Peyer's patch (tissue), 4 donors: Measurements from ENCODE around the gene NOS3. TPM values are rescaled to one million over a fixed set of nuclear protein-coding genes. Genes with fewer than 3 reads are reported as not detected.

ENCODE experiments used
- DNase-seq, 3 donors: peaks; one replicate each; pipeline ENCODE4 v3.0.0-alpha.2; 2017 to 2019
- H3K27ac ChIP-seq, 4 donors: fragments of 200-600 bp; sonication (generic); one replicate each; pipeline ENCODE4 v1.5.1; 2016 to 2019
- H3K27me3 ChIP-seq, 2 donors: fragments of 200-600 bp; sonication (generic); one replicate each; pipeline ENCODE4 v1.5.1; 2019
- H3K36me3 ChIP-seq, 3 donors: fragments of 200-600 bp; sonication (generic); one replicate each; pipeline ENCODE4 v1.5.1; 2016 to 2019
- H3K4me1 ChIP-seq, 4 donors: fragments of 200-600 bp; sonication (generic); one replicate each; pipeline ENCODE4 v1.5.1; 2016 to 2019
- H3K4me3 ChIP-seq, 4 donors: fragments of 200-600 bp; sonication (generic); 1 replicate in 3 of 4; 2 replicates in 1 of 4; pipeline ENCODE4 v1.5.1; 2016 to 2019; ENCODE audit warnings: mild to moderate bottlenecking in 1 of 4
- H3K9me3 ChIP-seq, 4 donors: fragments of 200-600 bp; sonication (generic); one replicate each; pipeline ENCODE4 v1.5.1; 2016 to 2019; ENCODE audit warnings: mild to moderate bottlenecking in 1 of 4
- CTCF ChIP-seq, 6 experiments: fragments of 450-650 bp in 4 of 6; fragments of 200-600 bp in 2 of 6; sonication (generic) in 1 of 6; IDR thresholded peaks; one replicate each; pipeline ENCODE4 v1.5.1; 2017 to 2019; ENCODE audit warnings: antibody characterized with exemption in 6 of 6, mild to moderate bottlenecking in 3 of 6, moderate library complexity in 1 of 6
- POLR2A ChIP-seq, 2 donors: fragments of 450-650 bp; IDR thresholded peaks; one replicate each; pipeline ENCODE4 v1.5.1; 2017; ENCODE audit warnings: antibody characterized with exemption in 2 of 2, mild to moderate bottlenecking in 2 of 2, moderate library complexity in 2 of 2
- total RNA-seq, 4 donors: library from RNA; depleted of rRNA; stranded (reverse); fragments of >200 nt; gene quantifications; one replicate each; pipeline ENCODE4 v1.1.0, GENCODE V29; 2016

Gene NOS3
- total RNA-seq, 4 donors from 2014 or later, result 1.2 to 18.2 (median 5.4) TPM

DNA sequence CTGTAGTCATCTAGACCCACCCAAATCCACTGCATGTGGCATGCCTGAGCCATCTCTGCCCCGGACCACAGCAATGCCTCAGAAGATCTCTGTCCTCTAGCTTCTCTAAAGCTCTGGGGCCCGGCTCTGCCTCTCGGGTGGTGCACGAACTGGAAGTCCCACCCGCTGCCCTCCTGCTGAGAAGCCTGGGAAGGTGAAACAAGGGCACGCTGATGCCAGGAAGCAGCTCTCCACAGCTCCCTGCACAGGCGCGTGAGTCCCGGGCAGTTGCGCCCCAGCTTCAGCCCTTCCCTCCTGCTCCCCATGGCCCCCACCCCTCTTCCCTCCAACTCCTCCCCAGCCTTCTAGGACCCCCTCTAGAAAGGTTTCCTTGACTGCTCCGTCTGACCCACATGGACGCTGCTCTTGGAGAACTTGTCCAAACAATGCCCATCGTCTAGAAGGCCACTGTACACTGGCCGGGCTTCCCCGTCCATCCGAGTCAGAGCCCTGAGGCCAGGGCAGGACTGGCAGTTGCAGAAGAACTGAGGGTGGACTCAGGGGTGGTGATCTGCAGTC, 25.5 kb upstream of the NOS3 start:
- no peaks in the 10 kb centered on the region for H3K27me3 ChIP-seq
- no peak overlapping the region for H3K4me3 ChIP-seq
- no peak for TF ChIP-seq CTCF (IDR thresholded peaks at IDR 0.05)
- no peak for TF ChIP-seq POLR2A (IDR thresholded peaks at IDR 0.05)
- H3K36me3 ChIP-seq, result no peaks in the 10 kb centered on the region
- peak overlapping the region in 1 of 4 donors; percentile 39 for H3K27ac ChIP-seq
- no peak for DNase-seq
- no peaks in the 10 kb centered on the region for H3K9me3 ChIP-seq
- peaks cover 0 to 37% (median 0%) of the 10 kb centered on the region in 4 donors for H3K4me1 ChIP-seq

- H3K27ac ChIP-seq, result peak overlapping the region in 1 of 4 donors; percentile 39
- no peak overlapping the region for H3K4me3 ChIP-seq
- H3K4me1 ChIP-seq, result peaks cover 0 to 43% (median 0%) of the 10 kb centered on the region in 4 donors
- no peaks in the 10 kb centered on the region for H3K36me3 ChIP-seq
- H3K9me3 ChIP-seq, result no peaks in the 10 kb centered on the region
- no peak for DNase-seq
- TF ChIP-seq CTCF (IDR thresholded peaks at IDR 0.05) (peak in 1 of 6 experiments; percentile 23), POLR2A (IDR thresholded peaks at IDR 0.05) (no peak)
- H3K27me3 ChIP-seq, result no peaks in the 10 kb centered on the region
These were observed 24.8 kb upstream of the NOS3 start for GRCh38 chr7:150966002-150966401.

DNA sequence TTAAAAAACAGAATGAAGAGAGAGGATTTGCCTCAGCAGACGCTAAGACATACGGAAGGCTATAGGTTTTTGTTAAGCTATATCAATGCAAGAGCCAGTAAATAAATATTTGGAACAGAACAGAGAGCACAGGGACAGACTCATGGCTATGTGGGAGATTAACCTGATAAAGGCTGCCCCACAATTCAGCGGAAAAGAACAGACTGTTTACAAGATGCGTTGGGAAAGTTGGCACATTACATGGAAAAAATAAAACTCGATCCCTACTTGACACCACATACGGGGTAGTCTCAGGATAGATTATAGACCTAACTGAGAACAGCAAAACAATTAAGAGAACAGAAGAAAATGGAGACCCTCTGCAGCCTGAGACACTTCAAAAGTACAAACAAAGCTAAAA, 23.5 kb upstream of the NOS3 start:
- no peak for DNase-seq
- Histone ChIP-seq H3K4me1 (peaks cover 0 to 47% (median 0%) of the 10 kb centered on the region in 4 donors), H3K9me3 (no peaks in the 10 kb centered on the region), H3K36me3 (no peaks in the 10 kb centered on the region), H3K27ac (no peak overlapping the region), H3K4me3 (no peak overlapping the region), H3K27me3 (no peaks in the 10 kb centered on the region)
- TF ChIP-seq POLR2A (IDR thresholded peaks at IDR 0.05) (no peak), CTCF (IDR thresholded peaks at IDR 0.05) (no peak)

- Histone ChIP-seq H3K27me3 (no peaks in the 10 kb centered on the region), H3K4me1 (peaks cover 0 to 40% (median 0%) of the 10 kb centered on the region in 4 donors), H3K9me3 (no peaks in the 10 kb centered on the region), H3K27ac (no peak overlapping the region), H3K4me3 (no peak overlapping the region), H3K36me3 (no peaks in the 10 kb centered on the region)
- DNase-seq, result no peak
- TF ChIP-seq POLR2A (IDR thresholded peaks at IDR 0.05) (no peak), CTCF (IDR thresholded peaks at IDR 0.05) (no peak)
These were observed 22.6 kb upstream of the NOS3 start for GRCh38 chr7:150968056-150968733.

- Histone ChIP-seq H3K27me3 (no peaks in the 10 kb centered on the region), H3K9me3 (no peaks in the 10 kb centered on the region), H3K27ac (no peak overlapping the region), H3K4me1 (peaks cover 0 to 39% (median under 1%) of the 10 kb centered on the region in 4 donors), H3K4me3 (no peak overlapping the region), H3K36me3 (no peaks in the 10 kb centered on the region)
- DNase-seq, result no peak
- TF ChIP-seq CTCF (IDR thresholded peaks at IDR 0.05), result no peak
- no peak for TF ChIP-seq POLR2A (IDR thresholded peaks at IDR 0.05)
These were observed 22.0 kb upstream of the NOS3 start for GRCh38 chr7:150968734-150969372.
